ENCODE measurements around the gene PRPSAP2. TPM values are rescaled to one million over a fixed set of nuclear protein-coding genes. Genes with fewer than 3 reads are reported as not detected.

Gene PRPSAP2
- total and polyA plus RNA-seq, 4 donors = 18.2 to 56.1 (median 23.3) TPM

GRCh38 chr17:18944646-18945045 lies 86.7 kb downstream of the PRPSAP2 start:
- ATAC-seq (ENCODE audit: insufficient read depth, low FRiP score) (no peak), DNase-seq (no peak)
- H3K4me3 ChIP-seq = no peak overlapping the region
- H3K36me3 ChIP-seq (ENCODE audit: control insufficient read depth in 4 of 4, insufficient read depth in 4 of 4, low read length in 4 of 4) = no peaks in the 10 kb centered on the region
- no peak overlapping the region for H3K27ac ChIP-seq (ENCODE audit: low read depth in 1 of 2, low read length in 1 of 2)
- no peaks in the 10 kb centered on the region for H3K27me3 ChIP-seq (ENCODE audit: control insufficient read depth in 3 of 3, insufficient read depth in 3 of 3, low read length in 2 of 3)
- no peaks in the 10 kb centered on the region for H3K9me3 ChIP-seq (ENCODE audit: control insufficient read depth in 4 of 4, insufficient read depth in 3 of 4, low read length in 3 of 4)
- no peak overlapping the region for H3K9ac ChIP-seq (ENCODE audit: insufficient read depth in 1 of 2, low read length in 2 of 2)
- no peak for TF ChIP-seq CTCF (IDR thresholded peaks at IDR 0.05; ENCODE audit: control extremely low read depth, extremely low read depth)
- peaks cover 0 to 9% (median 0%) of the 10 kb centered on the region in 5 donors for H3K4me1 ChIP-seq (ENCODE audit: control insufficient read depth in 5 of 5, insufficient read depth in 5 of 5, low read length in 5 of 5)
- 82 to 90% methylated on average over 5 of the region's 5 CpGs for WGBS, 2 donors

- DNase-seq (no peak), ATAC-seq (ENCODE audit: insufficient read depth, low FRiP score) (no peak)
- Histone ChIP-seq H3K4me1 (ENCODE audit: control insufficient read depth in 5 of 5, insufficient read depth in 5 of 5, low read length in 5 of 5) (peaks cover 0 to 26% (median 9%) of the 10 kb centered on the region in 5 donors), H3K9me3 (ENCODE audit: control insufficient read depth in 4 of 4, insufficient read depth in 3 of 4, low read length in 3 of 4) (no peaks in the 10 kb centered on the region), H3K9ac (ENCODE audit: insufficient read depth in 1 of 2, low read length in 2 of 2) (no peak overlapping the region), H3K4me3 (no peak overlapping the region), H3K36me3 (ENCODE audit: control insufficient read depth in 4 of 4, insufficient read depth in 4 of 4, low read length in 4 of 4) (no peaks in the 10 kb centered on the region), H3K27me3 (ENCODE audit: control insufficient read depth in 3 of 3, insufficient read depth in 3 of 3, low read length in 2 of 3) (no peaks in the 10 kb centered on the region), H3K27ac (ENCODE audit: low read depth in 1 of 2, low read length in 1 of 2) (no peak overlapping the region)
- TF ChIP-seq CTCF (IDR thresholded peaks at IDR 0.05; ENCODE audit: control extremely low read depth, extremely low read depth) = no peak
- WGBS, 2 donors = 74 to 76% methylated on average over 2 of the region's 2 CpGs
These were observed 88.6 kb downstream of the PRPSAP2 start for GRCh38 chr17:18946536-18946935.

- DNase-seq (no peak), ATAC-seq (ENCODE audit: insufficient read depth, low FRiP score) (no peak)
- peaks cover 0 to 26% (median 9%) of the 10 kb centered on the region in 5 donors for H3K4me1 ChIP-seq (ENCODE audit: control insufficient read depth in 5 of 5, insufficient read depth in 5 of 5, low read length in 5 of 5)
- H3K9me3 ChIP-seq (ENCODE audit: control insufficient read depth in 4 of 4, insufficient read depth in 3 of 4, low read length in 3 of 4) = no peaks in the 10 kb centered on the region
- no peak overlapping the region for H3K27ac ChIP-seq (ENCODE audit: low read depth in 1 of 2, low read length in 1 of 2)
- WGBS, 2 donors = 84 to 88% methylated on average over 6 of the region's 6 CpGs
- TF ChIP-seq CTCF (IDR thresholded peaks at IDR 0.05; ENCODE audit: control extremely low read depth, extremely low read depth) = no peak
- H3K4me3 ChIP-seq = no peak overlapping the region
- H3K9ac ChIP-seq (ENCODE audit: insufficient read depth in 1 of 2, low read length in 2 of 2) = no peak overlapping the region
- H3K27me3 ChIP-seq (ENCODE audit: control insufficient read depth in 3 of 3, insufficient read depth in 3 of 3, low read length in 2 of 3) = no peaks in the 10 kb centered on the region
- no peaks in the 10 kb centered on the region for H3K36me3 ChIP-seq (ENCODE audit: control insufficient read depth in 4 of 4, insufficient read depth in 4 of 4, low read length in 4 of 4)
These were observed 89.9 kb downstream of the PRPSAP2 start for GRCh38 chr17:18947866-18948265.

GRCh38 chr17:18948476-18949006 lies 90.6 kb downstream of the PRPSAP2 start:
- DNase-seq (no peak), ATAC-seq (ENCODE audit: insufficient read depth, low FRiP score) (no peak)
- H3K9me3 ChIP-seq (ENCODE audit: control insufficient read depth in 4 of 4, insufficient read depth in 3 of 4, low read length in 3 of 4) = no peaks in the 10 kb centered on the region
- no peak overlapping the region for H3K27ac ChIP-seq (ENCODE audit: low read depth in 1 of 2, low read length in 1 of 2)
- peaks cover 0 to 26% (median 9%) of the 10 kb centered on the region in 5 donors for H3K4me1 ChIP-seq (ENCODE audit: control insufficient read depth in 5 of 5, insufficient read depth in 5 of 5, low read length in 5 of 5)
- no peak overlapping the region for H3K4me3 ChIP-seq
- no peak overlapping the region for H3K9ac ChIP-seq (ENCODE audit: insufficient read depth in 1 of 2, low read length in 2 of 2)
- TF ChIP-seq CTCF (IDR thresholded peaks at IDR 0.05; ENCODE audit: control extremely low read depth, extremely low read depth) = no peak
- H3K27me3 ChIP-seq (ENCODE audit: control insufficient read depth in 3 of 3, insufficient read depth in 3 of 3, low read length in 2 of 3) = no peaks in the 10 kb centered on the region
- no peaks in the 10 kb centered on the region for H3K36me3 ChIP-seq (ENCODE audit: control insufficient read depth in 4 of 4, insufficient read depth in 4 of 4, low read length in 4 of 4)
- 86 to 92% methylated on average over 8 of the region's 8 CpGs for WGBS, 2 donors
